Gastrocnemius medialis (tissue), 4 donors: Measurements from ENCODE around the gene CHCHD6. TPM values are rescaled to one million over a fixed set of nuclear protein-coding genes. Genes with fewer than 3 reads are reported as not detected.

Source experiments
- ATAC-seq, 2 donors: fragments of 150-250 bp; one replicate each; pipeline ENCODE4 v1.9.1; 2016
- DNase-seq, 2 donors: peaks; one replicate each; pipeline ENCODE4 v3.0.0-alpha.2; 2019
- H3K27ac ChIP-seq, 4 donors: fragments of 200-600 bp; sonication (generic); 1 replicate in 1 of 4; 2 replicates in 3 of 4; pipeline ENCODE4 v1.5.1; 2016 to 2018; ENCODE audit warnings: mild to moderate bottlenecking in 2 of 4, moderate library complexity in 1 of 4
- H3K27me3 ChIP-seq, 3 donors: fragments of 200-600 bp; sonication (generic) in 2 of 3; 1 replicate in 1 of 3; 2 replicates in 2 of 3; pipeline versions ENCODE4 v1.5.1 to v1.6.0; 2016 to 2019; ENCODE audit warnings: mild to moderate bottlenecking in 1 of 3, moderate library complexity in 1 of 3
- H3K36me3 ChIP-seq, 2 donors: fragments of 200-600 bp; sonication (generic) in 1 of 2; one replicate each; pipeline ENCODE4 v1.5.1; 2017 to 2018
- H3K4me1 ChIP-seq, 2 donors: fragments of 200-600 bp; sonication (generic) in 1 of 2; one replicate each; pipeline ENCODE4 v1.5.1; 2016 to 2017; ENCODE audit warnings: mild to moderate bottlenecking in 2 of 2
- H3K4me3 ChIP-seq, 4 donors: fragments of 200-600 bp; sonication (generic) in 3 of 4; 1 replicate in 1 of 4; 2 replicates in 3 of 4; pipeline ENCODE4 v1.5.1; 2016 to 2019; ENCODE audit warnings: mild to moderate bottlenecking in 2 of 4
- H3K9me3 ChIP-seq, 3 donors: fragments of 200-600 bp; sonication (generic) in 2 of 3; 1 replicate in 1 of 3; 2 replicates in 2 of 3; pipeline ENCODE4 v1.5.1; 2016 to 2019
- CTCF ChIP-seq, 5 experiments: fragments of 450-650 bp in 3 of 5; fragments of 200-600 bp in 2 of 5; sonication (generic) in 2 of 5; IDR thresholded peaks in 4 of 5; conservative IDR thresholded peaks in 1 of 5; 1 replicate in 4 of 5; 2 replicates in 1 of 5; pipeline ENCODE4 v1.5.1; 2016 to 2019; ENCODE audit warnings: antibody characterized with exemption in 5 of 5, mild to moderate bottlenecking in 3 of 5, moderate library complexity in 3 of 5
- POLR2A ChIP-seq, 2 donors: fragments of 450-650 bp; IDR thresholded peaks; one replicate each; pipeline ENCODE4 v1.6.1; 2017; ENCODE audit warnings: antibody characterized with exemption in 2 of 2, mild to moderate bottlenecking in 2 of 2, moderate library complexity in 2 of 2
- in situ Hi-C, 4 donors: fragments of 200-750 bp; cut with MboI; loops; one replicate each; pipeline versions ENCODE4 v1.15.0 to v1.8.0; 2017; ENCODE audit warnings: low sequenced_read_pairs in 4 of 4
- intact Hi-C: fragments of 100-400 bp; cut with DNase I; formaldehyde crosslinking; loops from one replicate; pipeline ENCODE4 v1.15.1; 2023; ENCODE audit warnings: low total_unique reads
- total RNA-seq, 4 donors: library from RNA; depleted of rRNA; stranded (reverse); fragments of >200 nt; gene quantifications; one replicate each; pipeline versions ENCODE4 v1.1.0 to v1.2.3, GENCODE V29; 2016

CHCHD6 gene
- total RNA-seq, 4 donors from 2014 or later: 2.7 to 4.2 (median 3.4) TPM

GRCh38 chr3:126994661-126995245 lies 290.7 kb downstream of the CHCHD6 start:
- Histone ChIP-seq H3K36me3 (no peaks in the 10 kb centered on the region), H3K27me3 (no peaks in the 10 kb centered on the region), H3K4me3 (no peak overlapping the region), H3K4me1 (peaks cover 31 to 42% of the 10 kb centered on the region in 2 donors), H3K9me3 (no peaks in the 10 kb centered on the region), H3K27ac (peak overlapping the region; percentile 21 to 68 (median 42))
- intact Hi-C loops (no loop called here), in situ Hi-C loops (no loop called here)
- no peak for ATAC-seq
- no peak for TF ChIP-seq POLR2A (IDR thresholded peaks at IDR 0.05)
- TF ChIP-seq CTCF (IDR thresholded peaks at IDR 0.05 in 4 of 5, conservative IDR thresholded peaks at IDR 0.05 in 1 of 5): no peak
- DNase-seq: no peak

- no peak for DNase-seq
- H3K4me3 ChIP-seq: no peak overlapping the region
- intact Hi-C loops (no loop called here), in situ Hi-C loops (no loop called here)
- no peak for ATAC-seq
- H3K27ac ChIP-seq: peak overlapping the region in 2 of 4 donors; percentile 57 to 68
- H3K9me3 ChIP-seq: no peaks in the 10 kb centered on the region
- H3K4me1 ChIP-seq: peaks cover 33 to 46% of the 10 kb centered on the region in 2 donors
- no peaks in the 10 kb centered on the region for H3K36me3 ChIP-seq
- TF ChIP-seq POLR2A (IDR thresholded peaks at IDR 0.05) (no peak), CTCF (IDR thresholded peaks at IDR 0.05 in 4 of 5, conservative IDR thresholded peaks at IDR 0.05 in 1 of 5) (no peak)
- no peaks in the 10 kb centered on the region for H3K27me3 ChIP-seq
Observed at GRCh38 chr3:126995254-126995780, 291.3 kb downstream of the CHCHD6 start.

- TF ChIP-seq CTCF (IDR thresholded peaks at IDR 0.05 in 4 of 5, conservative IDR thresholded peaks at IDR 0.05 in 1 of 5) (no peak), POLR2A (IDR thresholded peaks at IDR 0.05) (no peak)
- ATAC-seq (no peak), DNase-seq (no peak)
- no peak overlapping the region for H3K27ac ChIP-seq
- no peaks in the 10 kb centered on the region for H3K9me3 ChIP-seq
- peaks cover 35 to 46% of the 10 kb centered on the region in 2 donors for H3K4me1 ChIP-seq
- no peaks in the 10 kb centered on the region for H3K27me3 ChIP-seq
- in situ Hi-C loops (no loop called here), intact Hi-C loops (no loop called here)
- no peak overlapping the region for H3K4me3 ChIP-seq
- H3K36me3 ChIP-seq: no peaks in the 10 kb centered on the region
Observed at GRCh38 chr3:126995926-126996512, 292.0 kb downstream of the CHCHD6 start.

- TF ChIP-seq CTCF (IDR thresholded peaks at IDR 0.05 in 4 of 5, conservative IDR thresholded peaks at IDR 0.05 in 1 of 5) (no peak), POLR2A (IDR thresholded peaks at IDR 0.05) (no peak)
- Histone ChIP-seq H3K4me1 (peaks cover 31 to 46% of the 10 kb centered on the region in 2 donors), H3K27me3 (no peaks in the 10 kb centered on the region), H3K9me3 (no peaks in the 10 kb centered on the region), H3K27ac (no peak overlapping the region), H3K36me3 (no peaks in the 10 kb centered on the region), H3K4me3 (no peak overlapping the region)
- intact Hi-C loops: no loop called here
- DNase-seq: no peak
- ATAC-seq: no peak
- in situ Hi-C loops: no loop called here
Observed at GRCh38 chr3:126996905-126997304, 292.9 kb downstream of the CHCHD6 start.
